ENCODE results near the gene NSD1.
"Not testable (repeated sequence)": the region's sequence is repeated elsewhere in the genome, so short reads cannot be mapped to it uniquely, and the experiment has no call there.

The NSD1 gene

GRCh38 chr5:177163500-177163899, 29.9 kb downstream of the NSD1 start:
- in situ Hi-C loops (cut with HindIII; ENCODE audit: low sequenced_read_pairs), result no loop called here

GRCh38 chr5:177169271-177169670, 35.7 kb downstream of the NSD1 start:
- in situ Hi-C loops (cut with HindIII; ENCODE audit: low sequenced_read_pairs), result no loop called here

GRCh38 chr5:177171961-177172360, 38.4 kb downstream of the NSD1 start:
- in situ Hi-C loops (cut with HindIII; ENCODE audit: low sequenced_read_pairs), result no loop called here

GRCh38 chr5:177175336-177175735, 41.8 kb downstream of the NSD1 start:
- in situ Hi-C loops (cut with HindIII; ENCODE audit: low sequenced_read_pairs), result no loop called here

GRCh38 chr5:177176175-177176711, 42.7 kb downstream of the NSD1 start:
- in situ Hi-C loops (cut with HindIII; ENCODE audit: low sequenced_read_pairs), result no loop called here

- in situ Hi-C loops (cut with HindIII; ENCODE audit: low sequenced_read_pairs), result not testable (repeated sequence)
These were observed 44.4 kb downstream of the NSD1 start for GRCh38 chr5:177177847-177178437.

- in situ Hi-C loops (cut with HindIII; ENCODE audit: low sequenced_read_pairs), result no loop called here
These were observed 45.2 kb downstream of the NSD1 start for GRCh38 chr5:177178733-177179304.

- in situ Hi-C loops (cut with HindIII; ENCODE audit: low sequenced_read_pairs), result no loop called here
These were observed 45.9 kb downstream of the NSD1 start for GRCh38 chr5:177179431-177179830.

GRCh38 chr5:177183142-177183541, 49.6 kb downstream of the NSD1 start:
- in situ Hi-C loops (cut with HindIII; ENCODE audit: low sequenced_read_pairs), result no loop called here

GRCh38 chr5:177183766-177184360, 50.3 kb downstream of the NSD1 start:
- in situ Hi-C loops (cut with HindIII; ENCODE audit: low sequenced_read_pairs), result no loop called here

- in situ Hi-C loops (cut with HindIII; ENCODE audit: low sequenced_read_pairs), result no loop called here
These were observed 52.4 kb downstream of the NSD1 start for GRCh38 chr5:177185993-177186392.

GRCh38 chr5:177186645-177187044, 53.1 kb downstream of the NSD1 start:
- in situ Hi-C loops (cut with HindIII; ENCODE audit: low sequenced_read_pairs), result no loop called here

- in situ Hi-C loops (cut with HindIII; ENCODE audit: low sequenced_read_pairs), result no loop called here
These were observed 55.2 kb downstream of the NSD1 start for GRCh38 chr5:177188775-177189174.

- in situ Hi-C loops (cut with HindIII; ENCODE audit: low sequenced_read_pairs), result no loop called here
These were observed 55.8 kb downstream of the NSD1 start for GRCh38 chr5:177189416-177189815.

- in situ Hi-C loops (cut with HindIII; ENCODE audit: low sequenced_read_pairs), result no loop called here
These were observed 56.4 kb downstream of the NSD1 start for GRCh38 chr5:177189965-177190364.

GRCh38 chr5:177194268-177194667, 60.7 kb downstream of the NSD1 start:
- in situ Hi-C loops (cut with HindIII; ENCODE audit: low sequenced_read_pairs), result no loop called here

GRCh38 chr5:177195307-177195952, 61.9 kb downstream of the NSD1 start:
- in situ Hi-C loops (cut with HindIII; ENCODE audit: low sequenced_read_pairs), result no loop called here

- in situ Hi-C loops (cut with HindIII; ENCODE audit: low sequenced_read_pairs), result no loop called here
These were observed 65.2 kb downstream of the NSD1 start for GRCh38 chr5:177198738-177199137.

- in situ Hi-C loops (cut with HindIII; ENCODE audit: low sequenced_read_pairs), result no loop called here
These were observed 70.7 kb downstream of the NSD1 start for GRCh38 chr5:177204281-177204680.

GRCh38 chr5:177209610-177210009, 76.0 kb downstream of the NSD1 start:
- in situ Hi-C loops (cut with HindIII; ENCODE audit: low sequenced_read_pairs), result no loop called here

- in situ Hi-C loops (cut with HindIII; ENCODE audit: low sequenced_read_pairs), result no loop called here
These were observed 78.7 kb downstream of the NSD1 start for GRCh38 chr5:177212242-177212641.

GRCh38 chr5:177220576-177220975, 87.0 kb downstream of the NSD1 start:
- in situ Hi-C loops (cut with HindIII; ENCODE audit: low sequenced_read_pairs), result no loop called here
